Neural cell (in vitro differentiated cells): ENCODE measurements around the gene ADAMTS15. TPM values are rescaled to one million over a fixed set of nuclear protein-coding genes. Genes with fewer than 3 reads are reported as not detected.

Experiments
- H2AFZ ChIP-seq: fragments of 200-600, 300-800 bp; sonication (generic), shearing (Covaris generic); 2 replicates; pipeline ENCODE4 v1.6.0; 2014; ENCODE audit warnings: low read depth, mild to moderate bottlenecking, antibody characterized with exemption, low read length, moderate library complexity
- H3F3A ChIP-seq: fragments of 200-600 bp; shearing (Covaris generic); 2 replicates; pipeline ENCODE4 v1.6.1; 2016; ENCODE audit warnings: mild to moderate bottlenecking, moderate library complexity, mixed read lengths, antibody characterized with exemption, low read length; ENCODE audit not compliant: insufficient read depth, poor library complexity, severe bottlenecking
- H3K27ac ChIP-seq: fragments of 200-600, 300-800 bp; sonication (generic), shearing (Covaris generic); 2 replicates; pipeline ENCODE4 v1.5.1; 2014; ENCODE audit warnings: mild to moderate bottlenecking, low read length, moderate library complexity
- H3K27me3 ChIP-seq: fragments of 300-800, 200-600 bp; sonication (generic), shearing (Covaris generic); 2 replicates; pipeline ENCODE4 v1.6.0; 2014; ENCODE audit warnings: mild to moderate bottlenecking, low read depth, low read length, moderate library complexity; ENCODE audit not compliant: insufficient read depth
- H3K36me3 ChIP-seq: fragments of 300-800, 200-600 bp; sonication (generic), shearing (Covaris generic); 2 replicates; pipeline ENCODE4 v1.5.1; 2014; ENCODE audit warnings: mild to moderate bottlenecking, antibody characterized with exemption, low read length, moderate library complexity; ENCODE audit not compliant: insufficient read depth
- H3K4me2 ChIP-seq: fragments of 300-800, 200-600 bp; sonication (generic), shearing (Covaris generic); 2 replicates; pipeline ENCODE4 v1.6.0; 2014; ENCODE audit warnings: mild to moderate bottlenecking, low read length
- H3K4me3 ChIP-seq: fragments of 300-800, 200-600 bp; sonication (generic), shearing (Covaris generic); 2 replicates; pipeline ENCODE4 v1.5.1; 2014; ENCODE audit warnings: mild to moderate bottlenecking, low read length, moderate library complexity
- H3K79me2 ChIP-seq: fragments of 200-600 bp; shearing (Covaris generic); replicated peaks from 2 replicates; pipeline ENCODE4 v1.6.0; 2014; ENCODE audit warnings: mild to moderate bottlenecking, low read length, moderate library complexity; ENCODE audit not compliant: insufficient read depth
- H3K9ac ChIP-seq: fragments of 300-800, 200-600 bp; sonication (generic), shearing (Covaris generic); 2 replicates; pipeline ENCODE4 v1.6.1; 2016; ENCODE audit warnings: mild to moderate bottlenecking, low read length, mixed read lengths
- H3K9me2 ChIP-seq: fragments of 200-600 bp; shearing (Covaris generic); 2 replicates; pipeline ENCODE4 v1.6.1; 2016; ENCODE audit warnings: mild to moderate bottlenecking, low read length, mixed read lengths; ENCODE audit not compliant: insufficient read depth
- H3K9me3 ChIP-seq: fragments of 200-600, 300-800 bp; sonication (generic), shearing (Covaris generic); 2 replicates; pipeline ENCODE4 v1.6.1; 2016; ENCODE audit warnings: mild to moderate bottlenecking, mixed run types, low read length, moderate library complexity, mixed read lengths
- H4K20me1 ChIP-seq: fragments of 200-600 bp; shearing (Covaris generic); 2 replicates; pipeline ENCODE4 v1.6.1; 2016; ENCODE audit warnings: mild to moderate bottlenecking, mixed run types; ENCODE audit not compliant: insufficient read depth
- CTCF ChIP-seq: fragments of 450-650 bp; IDR thresholded peaks from 2 replicates; pipeline ENCODE4 v1.5.1; 2014; ENCODE audit warnings: antibody characterized with exemption, mild to moderate bottlenecking, moderate library complexity; ENCODE audit not compliant: poor library complexity, severe bottlenecking
- EP300 ChIP-seq: fragments of 450-650 bp; conservative IDR thresholded peaks from 2 replicates; pipeline ENCODE4 v1.6.1; 2014; ENCODE audit warnings: antibody characterized with exemption, mild to moderate bottlenecking, moderate library complexity; ENCODE audit not compliant: poor library complexity, severe bottlenecking
- EZH2 ChIP-seq: fragments of 200-600, 300-800 bp; shearing (Covaris generic), sonication (generic); IDR thresholded peaks from 2 replicates; pipeline ENCODE4 v1.6.1; 2014; ENCODE audit warnings: antibody characterized with exemption, low read length, borderline replicate concordance, mild to moderate bottlenecking; ENCODE audit not compliant: insufficient read depth, poor library complexity, severe bottlenecking
- MXI1 ChIP-seq: fragments of 450-650 bp; conservative IDR thresholded peaks from 2 replicates; pipeline ENCODE4 v1.6.1; 2014; ENCODE audit warnings: antibody characterized with exemption, mild to moderate bottlenecking; ENCODE audit not compliant: poor library complexity, severe bottlenecking
- POLR2AphosphoS5 ChIP-seq: IDR thresholded peaks from 2 replicates; pipeline ENCODE4 v1.6.1; 2012
- RAD21 ChIP-seq: fragments of 450-650 bp; conservative IDR thresholded peaks from 2 replicates; pipeline ENCODE4 v1.6.1; 2014; ENCODE audit warnings: antibody characterized with exemption, mild to moderate bottlenecking, moderate library complexity
- REST ChIP-seq: IDR thresholded peaks from 2 replicates; pipeline ENCODE4 v1.6.1; 2012; ENCODE audit warnings: borderline replicate concordance
- SMC3 ChIP-seq: fragments of 450-650 bp; conservative IDR thresholded peaks from 2 replicates; pipeline ENCODE4 v1.6.1; 2014; ENCODE audit warnings: antibody characterized with exemption, mild to moderate bottlenecking, moderate library complexity; ENCODE audit not compliant: poor library complexity
- TAF1 ChIP-seq: IDR thresholded peaks from 2 replicates; pipeline ENCODE4 v1.6.1; 2012; ENCODE audit warnings: low read depth
- polyA plus RNA-seq: library from polyadenylated mRNA; depleted of rRNA; stranded (reverse); fragments of >200 nt; gene quantifications from 2 replicates; pipeline ENCODE4 v1.2.3, GENCODE V29; 2014

Gene ADAMTS15
- polyA plus RNA-seq, 1 donor from 2014 or later = 1.1 TPM

GRCh38 chr11:130518164-130518680, 69.8 kb downstream of the ADAMTS15 start:
- TF ChIP-seq CTCF = no peak
- TF ChIP-seq EP300 = no peak
- TF ChIP-seq EZH2 = no peak
- TF ChIP-seq SMC3 = no peak
- TF ChIP-seq TAF1 = no peak
- TF ChIP-seq REST = no peak
- TF ChIP-seq MXI1 = no peak
- no peak for TF ChIP-seq RAD21
- TF ChIP-seq POLR2AphosphoS5 = no peak
- H3K4me3 ChIP-seq = no peak overlapping the region
- no peaks in the 10 kb centered on the region for H3K9me3 ChIP-seq
- no peaks in the 10 kb centered on the region for H4K20me1 ChIP-seq
- H3K4me2 ChIP-seq = no peak overlapping the region
- no peak overlapping the region for H3K9ac ChIP-seq
- no peaks in the 10 kb centered on the region for H3K36me3 ChIP-seq
- H3F3A ChIP-seq = no peaks in the 10 kb centered on the region
- no peak overlapping the region for H2AFZ ChIP-seq
- H3K27me3 ChIP-seq = no peaks in the 10 kb centered on the region
- H3K27ac ChIP-seq = no peak overlapping the region
- H3K9me2 ChIP-seq = no peaks in the 10 kb centered on the region
- H3K79me2 ChIP-seq = no peaks in the 10 kb centered on the region

GRCh38 chr11:130519128-130519932, 70.9 kb downstream of the ADAMTS15 start:
- Histone ChIP-seq H3K27ac (no peak overlapping the region), H2AFZ (no peak overlapping the region), H3F3A (no peaks in the 10 kb centered on the region), H3K4me3 (no peak overlapping the region), H3K79me2 (no peaks in the 10 kb centered on the region), H4K20me1 (no peaks in the 10 kb centered on the region), H3K4me2 (no peak overlapping the region), H3K9ac (no peak overlapping the region), H3K27me3 (no peaks in the 10 kb centered on the region), H3K9me2 (no peaks in the 10 kb centered on the region), H3K36me3 (no peaks in the 10 kb centered on the region), H3K9me3 (no peaks in the 10 kb centered on the region)
- TF ChIP-seq EP300 (no peak), RAD21 (no peak), POLR2AphosphoS5 (no peak)
